ENCODE data around the gene MGA.

DNA sequence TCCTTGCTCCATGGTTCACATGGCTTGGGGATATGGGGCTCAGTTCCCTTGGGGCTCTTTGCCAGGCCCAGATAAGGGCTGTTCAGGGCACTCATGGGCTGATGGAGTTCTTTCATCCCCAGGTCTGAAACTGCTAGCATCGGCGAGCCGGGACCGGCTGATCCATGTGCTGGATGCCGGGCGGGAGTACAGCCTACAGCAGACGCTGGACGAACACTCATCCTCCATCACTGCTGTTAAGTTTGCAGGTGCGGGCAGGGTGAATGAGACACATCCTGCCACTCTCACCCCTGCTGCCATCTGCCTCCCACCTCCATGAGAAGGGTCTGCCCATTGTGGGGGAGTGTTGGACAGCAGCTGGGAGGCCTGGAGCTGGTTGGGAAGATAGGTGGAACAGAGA lies 156.6 kb downstream of the MGA start:
- TF ChIP-seq, protein P1, sequence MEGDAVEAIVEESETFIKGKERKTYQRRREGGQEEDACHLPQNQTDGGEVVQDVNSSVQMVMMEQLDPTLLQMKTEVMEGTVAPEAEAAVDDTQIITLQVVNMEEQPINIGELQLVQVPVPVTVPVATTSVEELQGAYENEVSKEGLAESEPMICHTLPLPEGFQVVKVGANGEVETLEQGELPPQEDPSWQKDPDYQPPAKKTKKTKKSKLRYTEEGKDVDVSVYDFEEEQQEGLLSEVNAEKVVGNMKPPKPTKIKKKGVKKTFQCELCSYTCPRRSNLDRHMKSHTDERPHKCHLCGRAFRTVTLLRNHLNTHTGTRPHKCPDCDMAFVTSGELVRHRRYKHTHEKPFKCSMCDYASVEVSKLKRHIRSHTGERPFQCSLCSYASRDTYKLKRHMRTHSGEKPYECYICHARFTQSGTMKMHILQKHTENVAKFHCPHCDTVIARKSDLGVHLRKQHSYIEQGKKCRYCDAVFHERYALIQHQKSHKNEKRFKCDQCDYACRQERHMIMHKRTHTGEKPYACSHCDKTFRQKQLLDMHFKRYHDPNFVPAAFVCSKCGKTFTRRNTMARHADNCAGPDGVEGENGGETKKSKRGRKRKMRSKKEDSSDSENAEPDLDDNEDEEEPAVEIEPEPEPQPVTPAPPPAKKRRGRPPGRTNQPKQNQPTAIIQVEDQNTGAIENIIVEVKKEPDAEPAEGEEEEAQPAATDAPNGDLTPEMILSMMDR (IDR thresholded peaks at IDR 0.05): no peak
- TF ChIP-seq EP300 (IDR thresholded peaks at IDR 0.05): no peak
- TF ChIP-seq POLR2A (IDR thresholded peaks at IDR 0.05): no peak

Data from tibial nerve (tissue), 4 donors.